GM21528 (cell line): ENCODE measurements around the gene PPP4R4.

ENCODE experiments used
- ATAC-seq: cut with Tn5 transposase; IDR thresholded peaks from one replicate; pipeline ENCODE4 v1.9.1; 2021; ENCODE audit warnings: mild to moderate bottlenecking, moderate library complexity; ENCODE audit not compliant: unreplicated experiment, low FRiP score

Gene PPP4R4

GRCh38 chr14:94173885-94174603, at the start of gene PPP4R4:
PPP4R4 (plus strand) TSS chr14:94174322; CDS start chr14:94174466, 144 bp downstream.
- peak; percentile 82 for ATAC-seq

GRCh38 chr14:94124582-94125377, 49.3 kb upstream of the PPP4R4 start:
- ATAC-seq, result no peak

GRCh38 chr14:94125659-94126418, 48.3 kb upstream of the PPP4R4 start:
- no peak for ATAC-seq

DNA sequence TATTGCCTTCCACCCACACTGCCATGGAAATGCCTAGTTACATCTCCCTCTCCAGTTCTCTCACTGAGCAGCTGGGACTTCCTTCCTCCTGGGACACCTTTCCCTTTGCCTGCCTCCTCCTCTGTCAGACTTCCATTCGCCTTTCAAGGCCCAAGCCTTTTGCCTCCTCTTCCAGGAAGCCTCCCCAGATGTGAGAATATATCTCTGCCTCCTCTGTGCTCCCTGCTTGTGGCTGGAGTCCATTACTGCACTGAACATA, 47.8 kb upstream of the PPP4R4 start:
- ATAC-seq, result no peak

DNA sequence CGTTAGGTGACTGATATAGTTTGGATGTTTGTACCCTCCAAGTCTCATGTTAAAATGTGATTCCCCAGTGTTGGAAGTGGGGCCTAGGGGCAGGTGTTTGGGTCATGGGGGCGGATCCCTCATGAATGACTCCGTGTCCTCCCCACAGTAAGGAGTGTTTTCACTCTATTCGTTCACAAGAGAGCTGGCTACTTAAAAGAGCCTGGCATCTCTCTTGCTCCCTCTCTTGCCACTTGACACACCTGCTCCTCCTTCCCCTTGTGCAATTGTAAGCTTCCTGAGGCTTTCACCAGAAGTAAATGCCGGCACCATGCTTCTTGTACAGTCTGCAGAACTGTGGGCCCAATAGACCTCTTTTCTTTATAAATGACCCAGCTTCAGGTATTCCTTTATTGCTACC, 47.3 kb upstream of the PPP4R4 start:
- no peak for ATAC-seq

- no peak for ATAC-seq
Measured at GRCh38 chr14:94127330-94127729, 46.8 kb upstream of the PPP4R4 start.

DNA sequence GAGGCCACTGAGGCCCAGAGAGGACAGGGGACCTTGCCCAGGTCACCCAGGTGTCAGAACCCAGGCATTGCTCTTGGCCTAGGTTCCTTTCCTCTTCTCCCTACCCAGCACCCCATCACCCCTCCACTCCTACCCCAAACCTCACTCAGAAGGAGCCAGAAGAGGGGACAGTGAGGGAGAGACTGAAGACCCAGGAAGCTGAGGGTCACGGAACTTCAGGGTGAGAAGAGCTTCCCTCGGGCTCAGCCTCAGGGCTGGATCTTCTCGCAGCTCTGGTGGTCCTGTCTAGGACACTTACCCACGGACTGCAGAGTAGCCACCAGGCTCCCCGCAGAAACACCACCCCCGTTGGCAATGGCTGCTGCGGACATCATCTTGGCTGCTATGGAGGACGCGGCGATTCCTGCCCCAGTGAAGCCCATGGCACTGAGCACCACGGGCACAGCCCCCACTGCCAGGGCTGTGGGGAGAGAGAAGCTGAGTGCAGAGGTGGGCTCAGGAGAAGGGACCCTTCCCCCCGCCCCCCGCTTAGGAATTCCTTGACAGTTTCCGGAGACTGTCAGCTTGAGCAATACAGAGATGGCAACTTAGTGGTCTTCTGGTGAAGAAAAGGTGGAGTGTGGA, 45.8 kb upstream of the PPP4R4 start:
- no peak for ATAC-seq

DNA sequence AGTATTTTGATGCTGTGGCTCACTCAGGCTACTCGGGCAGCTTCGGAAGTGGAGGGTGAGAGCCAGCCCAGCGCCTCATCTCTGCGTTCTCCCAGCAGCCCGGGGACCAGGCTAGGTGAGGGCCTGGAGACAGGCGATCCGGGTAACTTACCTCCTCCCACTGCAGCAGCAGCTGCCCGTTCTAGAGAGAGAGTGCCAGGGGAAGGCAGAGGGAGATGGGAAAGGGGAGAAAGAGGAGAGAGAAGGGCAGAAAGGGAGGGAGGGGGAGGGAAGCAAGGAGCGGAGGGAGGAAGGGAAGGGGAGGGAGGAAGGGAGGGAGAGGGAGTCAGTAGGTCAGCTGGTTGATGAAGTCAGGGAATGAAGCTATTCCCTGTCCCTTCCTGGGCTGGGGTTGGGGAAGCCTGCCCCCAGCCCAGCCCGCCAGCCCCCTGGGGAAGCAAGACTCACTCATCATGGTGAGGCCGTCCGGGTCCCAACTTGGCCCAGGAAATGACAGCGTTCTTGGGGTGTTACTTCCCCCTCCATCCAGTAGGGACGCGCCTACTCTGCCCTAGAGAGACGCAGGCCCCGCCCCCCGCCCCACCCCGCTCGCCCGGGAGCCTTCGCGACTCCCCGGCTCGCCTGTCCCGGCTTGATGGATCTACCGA, 44.9 kb upstream of the PPP4R4 start, which contains the start of gene IFI27L2:
IFI27L2 (minus strand) TSS at position 494 of the 647 bp plus-strand sequence; CDS start at position 454, 40 bp downstream.
- peak; percentile 95 for ATAC-seq

- ATAC-seq, result no peak
Measured at GRCh38 chr14:94129758-94130414, 44.2 kb upstream of the PPP4R4 start.

- peak; percentile 47 for ATAC-seq
Measured at GRCh38 chr14:94132285-94132887, 41.7 kb upstream of the PPP4R4 start.

- no peak for ATAC-seq
Measured at GRCh38 chr14:94135476-94135875, 38.6 kb upstream of the PPP4R4 start.

GRCh38 chr14:94136575-94137331, 37.4 kb upstream of the PPP4R4 start:
- ATAC-seq, result peak; percentile 82

- ATAC-seq, result no peak
Measured at GRCh38 chr14:94138251-94138650, 35.9 kb upstream of the PPP4R4 start.

GRCh38 chr14:94139006-94139405, 35.1 kb upstream of the PPP4R4 start:
- no peak for ATAC-seq

DNA sequence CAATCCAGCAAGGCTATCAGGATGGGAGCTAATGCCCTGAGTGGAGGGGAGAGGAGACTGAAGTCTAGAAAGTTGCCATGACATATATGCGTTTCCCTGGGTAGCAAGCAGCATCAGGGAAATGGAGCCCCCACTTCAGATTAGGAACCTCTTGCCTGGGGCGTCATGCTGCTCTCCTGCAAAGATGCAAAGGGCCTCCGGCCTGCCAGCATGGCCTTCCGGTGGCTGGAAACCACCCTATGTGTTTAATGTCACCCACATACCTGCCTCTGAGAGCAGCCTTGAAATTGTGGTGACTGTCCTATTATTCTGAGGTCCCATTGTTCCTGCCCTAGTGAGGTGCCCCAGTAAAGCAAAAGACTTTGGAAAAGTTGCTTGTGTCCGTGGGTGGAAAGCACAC, 34.7 kb upstream of the PPP4R4 start:
- no peak for ATAC-seq

DNA sequence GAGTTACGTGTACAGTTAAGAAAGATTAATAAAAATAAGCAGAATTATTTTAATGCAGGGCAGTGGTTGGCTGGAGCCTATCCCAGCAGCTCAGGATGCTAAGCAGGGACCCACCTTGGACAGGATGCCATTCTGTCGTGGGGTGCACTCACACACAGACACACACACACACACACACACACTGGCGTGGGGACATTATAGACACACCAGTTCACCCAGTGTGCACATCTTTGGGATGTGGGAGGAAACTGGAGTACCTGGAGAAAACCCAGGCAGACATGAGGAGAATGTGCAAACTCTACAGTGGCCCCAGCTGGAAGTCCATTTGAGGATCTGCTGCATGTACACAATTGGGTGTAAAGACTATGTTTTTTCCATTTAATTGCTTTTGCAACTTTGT, 31.9 kb upstream of the PPP4R4 start:
- no peak for ATAC-seq

DNA sequence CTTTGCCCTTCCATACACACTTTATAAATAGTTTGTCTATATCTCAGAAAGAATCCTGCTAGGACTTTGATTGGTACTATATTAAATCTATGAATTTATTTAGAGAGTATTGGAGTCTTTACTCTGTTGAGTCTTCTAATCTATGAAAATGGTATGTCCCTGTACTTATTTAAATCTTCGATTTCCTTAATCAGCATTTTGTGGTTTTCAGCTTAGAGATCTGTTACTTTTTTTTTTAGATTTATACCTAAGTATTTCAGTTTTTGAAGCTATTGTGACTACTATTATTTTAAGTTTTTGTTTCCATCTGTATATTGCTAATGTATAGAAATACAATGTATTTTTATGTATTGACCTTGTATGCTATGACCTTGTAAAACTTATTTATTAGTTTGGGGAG, 31.3 kb upstream of the PPP4R4 start:
- no peak for ATAC-seq

GRCh38 chr14:94143239-94143638, 30.9 kb upstream of the PPP4R4 start:
- no peak for ATAC-seq

DNA sequence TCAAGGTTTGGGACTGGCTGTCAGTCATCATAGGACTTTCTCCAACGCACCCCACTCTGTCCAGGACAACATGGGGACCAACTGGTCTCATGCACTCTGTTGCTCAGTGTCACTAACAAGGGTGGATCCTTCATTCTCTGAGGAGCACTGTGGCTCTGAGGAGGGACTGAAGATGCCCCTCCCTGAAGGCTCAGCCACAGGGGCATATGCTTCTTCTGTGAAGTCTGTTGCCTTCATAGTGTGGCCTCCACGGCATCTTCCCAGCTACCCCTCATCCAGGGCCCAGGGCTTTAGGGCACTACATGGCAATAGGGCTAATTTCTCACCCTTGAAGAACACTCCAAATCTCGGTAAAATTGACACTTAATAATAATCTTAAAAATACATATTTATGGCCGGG, 30.4 kb upstream of the PPP4R4 start:
- no peak for ATAC-seq
